HG03025 (cell line): ENCODE results near the gene PHLDB2.
"Not testable (repeated sequence)": the region's sequence is repeated elsewhere in the genome, so short reads cannot be mapped to it uniquely, and the experiment has no call there.

Experiments used
- ATAC-seq: cut with Tn5 transposase; IDR thresholded peaks from one replicate; pipeline ENCODE4 v1.9.1; 2021; ENCODE audit warnings: mild to moderate bottlenecking, moderate library complexity; ENCODE audit not compliant: unreplicated experiment, low FRiP score

PHLDB2 gene

GRCh38 chr3:111859061-111859973 is at the start of gene PHLDB2:
Gene PHLDB2 (plus strand): TSS chr3:111859265. CDS start chr3:111884078, 24,813 bp downstream.
- ATAC-seq, result peak; percentile 5

- no peak for ATAC-seq
Measured at GRCh38 chr3:111810909-111811308, 48.2 kb upstream of the PHLDB2 start.

DNA sequence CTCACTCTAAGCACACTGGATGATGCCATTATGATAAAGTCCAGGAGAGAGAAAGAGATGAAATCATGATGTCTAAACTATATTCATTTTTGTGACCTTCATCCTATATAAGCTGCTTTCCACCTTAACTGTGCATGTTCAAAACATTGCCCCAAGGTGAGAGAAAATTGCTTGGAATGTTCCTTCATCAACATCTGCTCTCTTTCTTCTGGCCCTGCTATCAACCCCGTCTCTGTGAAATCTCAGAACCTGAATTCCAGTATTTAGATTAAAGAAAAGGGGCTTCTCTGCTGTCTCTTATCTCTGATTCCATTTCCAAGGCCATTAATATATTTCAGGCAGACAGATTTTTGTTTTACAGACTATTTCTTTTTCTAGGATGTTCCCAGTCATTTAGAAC is 47.3 kb upstream of the PHLDB2 start:
- no peak for ATAC-seq

GRCh38 chr3:111812701-111813100 is 46.4 kb upstream of the PHLDB2 start:
- no peak for ATAC-seq

DNA sequence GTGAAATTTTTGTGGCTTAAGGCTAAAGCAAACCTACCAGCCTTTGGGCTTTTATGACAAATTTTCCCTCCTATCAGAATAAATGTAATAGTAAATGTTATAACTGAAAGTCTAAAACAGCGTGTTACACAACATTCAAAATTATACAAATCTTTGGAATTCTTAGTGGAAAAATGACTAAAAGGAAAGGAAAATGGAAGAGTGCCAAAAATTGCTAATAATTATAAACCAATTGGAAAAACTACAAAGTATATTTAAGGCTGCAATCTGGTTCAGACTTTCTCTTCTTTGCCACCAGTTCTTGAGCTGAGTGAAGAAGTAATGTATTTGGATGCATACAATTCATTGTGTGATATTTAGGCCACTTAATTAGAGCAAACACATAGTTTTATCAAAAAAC is 45.6 kb upstream of the PHLDB2 start:
- no peak for ATAC-seq

DNA sequence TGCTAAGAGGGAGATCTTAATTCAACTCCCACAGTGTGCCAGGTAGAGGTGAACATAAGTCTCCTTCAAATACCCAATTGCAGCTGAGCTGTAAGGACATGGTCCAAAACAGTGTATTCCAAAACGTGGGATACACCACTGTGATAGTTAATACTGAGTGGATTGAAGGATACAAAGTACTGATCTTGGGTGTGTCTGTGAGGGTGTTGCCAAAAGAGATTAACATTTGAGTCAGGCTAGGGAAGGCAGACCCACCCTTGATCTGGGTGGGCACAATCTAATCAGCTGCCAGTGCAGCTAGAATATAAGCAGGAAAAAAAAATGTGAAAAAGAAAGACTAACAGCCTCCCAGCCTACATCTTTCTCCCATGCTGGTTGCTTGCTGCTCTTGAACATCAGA is 45.1 kb upstream of the PHLDB2 start:
- ATAC-seq, result no peak

GRCh38 chr3:111816771-111817170 is 42.3 kb upstream of the PHLDB2 start:
- ATAC-seq, result not testable (repeated sequence)

- ATAC-seq, result no peak
Measured at GRCh38 chr3:111819927-111820326, 39.1 kb upstream of the PHLDB2 start.

- no peak for ATAC-seq
Measured at GRCh38 chr3:111820651-111821050, 38.4 kb upstream of the PHLDB2 start.

DNA sequence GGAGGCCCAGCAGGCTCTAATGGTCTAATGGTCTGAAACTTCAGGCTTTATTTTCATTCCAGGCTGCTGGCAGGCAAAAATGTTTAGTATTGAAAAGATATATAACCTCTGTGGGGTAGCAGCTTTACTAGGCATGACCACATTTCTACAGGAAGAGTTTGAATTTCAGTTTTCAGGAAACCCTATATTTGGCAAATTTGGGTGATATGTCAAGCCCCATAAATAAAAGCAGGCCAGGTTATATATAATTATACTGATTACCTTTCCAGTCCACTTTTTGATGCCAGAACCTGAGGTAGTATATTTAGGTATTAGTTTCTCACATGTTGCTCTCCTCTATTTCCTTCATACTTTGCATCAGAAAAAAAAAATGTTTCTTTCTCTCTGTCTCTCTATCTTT is 37.2 kb upstream of the PHLDB2 start:
- ATAC-seq, result no peak

DNA sequence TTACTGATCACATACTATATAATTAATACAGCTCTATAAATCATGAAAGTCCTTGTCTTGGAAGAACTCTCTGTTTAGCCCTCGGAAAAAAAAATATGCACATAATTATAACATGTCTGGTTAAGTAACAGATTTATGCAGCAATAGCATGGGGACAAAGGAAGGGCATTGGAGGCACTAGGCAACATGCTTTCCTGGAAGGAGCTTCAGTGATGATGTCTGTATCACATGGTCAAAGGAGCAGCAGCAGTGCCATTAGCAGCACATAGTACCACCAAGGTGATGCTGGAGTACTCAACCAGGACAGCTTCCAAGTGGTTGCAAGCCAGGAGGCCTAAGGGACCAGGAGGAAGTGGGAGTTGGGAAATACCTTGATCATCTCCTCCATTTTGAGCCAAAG is 36.3 kb upstream of the PHLDB2 start:
- ATAC-seq, result no peak

DNA sequence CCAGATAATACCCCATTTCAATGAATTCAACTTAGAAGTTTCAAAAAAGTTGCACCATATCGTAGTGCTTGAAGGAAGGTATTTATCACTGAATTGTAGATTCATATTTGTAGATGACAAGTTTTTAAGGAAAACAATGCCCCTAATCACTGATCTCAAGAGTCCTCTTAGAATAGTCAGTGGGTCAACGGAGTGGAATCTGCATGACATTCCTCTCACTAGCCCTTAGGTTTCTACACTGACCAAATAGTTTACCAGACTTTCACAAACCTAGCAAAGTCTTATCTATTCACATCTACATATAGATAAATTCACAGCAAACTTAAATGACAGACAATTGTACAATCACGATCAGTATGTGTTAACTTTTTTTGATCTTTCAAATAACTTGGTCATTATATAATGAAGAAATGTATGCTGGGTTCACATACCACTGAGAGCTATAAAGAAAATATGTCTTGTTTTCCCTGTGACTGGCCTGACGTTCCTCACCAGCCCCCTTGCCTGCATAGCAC is 35.7 kb upstream of the PHLDB2 start:
- ATAC-seq, result no peak

DNA sequence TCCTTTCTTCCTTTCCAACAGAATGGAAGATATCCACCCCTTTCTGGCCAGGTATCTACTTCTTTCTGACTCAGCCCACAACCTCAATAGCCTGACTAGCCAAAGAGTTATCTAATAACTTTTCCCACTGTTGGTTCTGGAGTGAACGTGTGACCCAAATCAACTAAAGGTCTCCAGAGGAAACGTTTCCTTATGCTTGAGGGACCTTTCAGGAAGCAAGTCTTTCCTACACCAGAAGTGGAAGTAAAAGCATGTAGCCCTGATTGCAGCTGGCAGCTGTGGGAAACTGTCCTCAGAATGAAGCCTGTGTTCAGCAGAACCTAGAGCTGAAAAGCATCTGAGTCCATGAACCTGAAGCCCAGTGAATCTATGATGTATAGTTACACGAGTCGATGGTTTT is 34.7 kb upstream of the PHLDB2 start:
- no peak for ATAC-seq

DNA sequence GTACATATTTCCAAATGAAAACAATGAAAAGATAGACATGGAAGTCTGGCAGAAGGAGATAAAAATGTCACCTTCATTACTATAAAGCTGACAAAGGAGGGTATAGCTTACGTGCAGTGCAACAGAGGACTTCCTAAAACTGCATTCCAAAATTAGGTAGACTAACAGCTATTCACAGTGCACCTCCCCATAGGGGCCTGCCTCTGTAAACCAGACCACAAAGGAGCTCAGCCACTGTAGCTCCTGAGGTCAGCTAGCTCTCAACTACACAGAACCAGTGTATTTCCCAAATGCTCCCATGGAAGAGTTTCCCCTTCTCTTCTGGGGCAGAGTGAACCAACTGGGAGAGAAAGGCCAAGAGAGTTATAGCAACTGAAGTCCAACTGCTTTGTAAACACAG is 31.2 kb upstream of the PHLDB2 start:
- ATAC-seq, result no peak

- ATAC-seq, result no peak
Measured at GRCh38 chr3:111828530-111828929, 30.5 kb upstream of the PHLDB2 start.

GRCh38 chr3:111829023-111829422 is 30.0 kb upstream of the PHLDB2 start:
- no peak for ATAC-seq

- ATAC-seq, result no peak
Measured at GRCh38 chr3:111831840-111832239, 27.2 kb upstream of the PHLDB2 start.

GRCh38 chr3:111837112-111837511 is 22.0 kb upstream of the PHLDB2 start:
- no peak for ATAC-seq

GRCh38 chr3:111838133-111838532 is 20.9 kb upstream of the PHLDB2 start:
- ATAC-seq, result no peak

DNA sequence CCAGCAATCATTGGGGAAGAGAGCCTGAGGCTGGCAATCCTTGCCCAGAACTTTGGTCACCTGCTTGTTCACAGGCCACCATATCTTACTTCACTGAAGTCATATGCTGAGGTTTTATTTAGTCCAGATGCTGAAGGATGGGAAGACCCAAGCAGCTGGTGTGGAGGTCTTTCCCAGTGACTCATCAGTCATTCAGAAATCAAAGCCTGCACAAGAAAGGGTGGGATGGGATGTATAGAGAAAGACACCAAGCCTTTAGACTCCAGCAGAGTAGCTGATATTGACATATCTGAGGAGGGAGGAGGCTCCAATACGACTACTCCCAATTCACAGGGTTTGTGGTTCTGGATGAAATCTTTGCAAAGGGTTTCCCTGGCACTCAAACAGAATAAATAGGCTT is 13.0 kb upstream of the PHLDB2 start:
- no peak for ATAC-seq

DNA sequence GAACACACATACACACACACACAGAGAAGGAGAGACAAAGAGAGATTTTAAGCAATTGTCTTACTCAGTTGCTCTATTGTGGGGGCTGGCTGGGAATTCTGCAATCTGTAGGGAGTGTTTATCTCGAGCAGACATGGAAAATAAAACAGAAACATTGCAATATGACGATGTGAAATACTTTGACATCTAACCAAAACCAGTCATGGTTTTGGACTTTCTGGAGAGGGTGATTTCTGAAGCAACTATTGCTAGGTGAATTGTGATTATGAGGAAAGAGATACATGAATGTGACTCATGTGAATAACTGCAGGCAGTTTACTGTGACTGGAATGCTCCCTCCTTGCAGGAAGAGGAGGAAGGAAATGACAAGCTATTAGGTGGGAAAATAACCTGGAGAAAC is 12.3 kb upstream of the PHLDB2 start:
- no peak for ATAC-seq

GRCh38 chr3:111848283-111848682 is 10.8 kb upstream of the PHLDB2 start:
- no peak for ATAC-seq
